Measurements from ENCODE around the gene HLA-A.

Gene HLA-A

DNA sequence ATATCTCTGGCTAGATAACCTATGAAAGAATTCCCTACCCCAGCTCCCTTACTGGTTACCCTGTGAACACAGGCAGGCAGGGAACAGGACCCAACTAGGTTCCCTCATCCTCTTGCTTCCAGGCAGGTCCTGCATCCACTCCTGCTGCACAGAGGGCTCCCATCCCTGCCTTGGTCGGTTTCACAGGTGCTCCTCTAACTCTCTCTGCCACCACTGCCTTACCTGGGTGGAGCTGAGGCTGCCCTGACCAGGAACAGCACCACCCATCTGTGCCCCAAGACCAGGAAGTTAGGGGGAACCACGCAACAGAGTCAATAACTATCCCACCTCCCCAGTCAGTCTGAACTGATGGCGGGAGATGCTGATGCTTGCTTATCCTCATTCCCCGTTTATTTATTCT lies 37.0 kb upstream of the HLA-A start:
- no peak overlapping the region for H3K27ac ChIP-seq (replicated peaks)
- no peak overlapping the region for H3K4me3 ChIP-seq (replicated peaks; ENCODE audit: insufficient read depth, low read length)
- no peak for TF ChIP-seq GABPA (IDR thresholded peaks at IDR 0.05; ENCODE audit: low read depth)
- TF ChIP-seq, protein P1, sequence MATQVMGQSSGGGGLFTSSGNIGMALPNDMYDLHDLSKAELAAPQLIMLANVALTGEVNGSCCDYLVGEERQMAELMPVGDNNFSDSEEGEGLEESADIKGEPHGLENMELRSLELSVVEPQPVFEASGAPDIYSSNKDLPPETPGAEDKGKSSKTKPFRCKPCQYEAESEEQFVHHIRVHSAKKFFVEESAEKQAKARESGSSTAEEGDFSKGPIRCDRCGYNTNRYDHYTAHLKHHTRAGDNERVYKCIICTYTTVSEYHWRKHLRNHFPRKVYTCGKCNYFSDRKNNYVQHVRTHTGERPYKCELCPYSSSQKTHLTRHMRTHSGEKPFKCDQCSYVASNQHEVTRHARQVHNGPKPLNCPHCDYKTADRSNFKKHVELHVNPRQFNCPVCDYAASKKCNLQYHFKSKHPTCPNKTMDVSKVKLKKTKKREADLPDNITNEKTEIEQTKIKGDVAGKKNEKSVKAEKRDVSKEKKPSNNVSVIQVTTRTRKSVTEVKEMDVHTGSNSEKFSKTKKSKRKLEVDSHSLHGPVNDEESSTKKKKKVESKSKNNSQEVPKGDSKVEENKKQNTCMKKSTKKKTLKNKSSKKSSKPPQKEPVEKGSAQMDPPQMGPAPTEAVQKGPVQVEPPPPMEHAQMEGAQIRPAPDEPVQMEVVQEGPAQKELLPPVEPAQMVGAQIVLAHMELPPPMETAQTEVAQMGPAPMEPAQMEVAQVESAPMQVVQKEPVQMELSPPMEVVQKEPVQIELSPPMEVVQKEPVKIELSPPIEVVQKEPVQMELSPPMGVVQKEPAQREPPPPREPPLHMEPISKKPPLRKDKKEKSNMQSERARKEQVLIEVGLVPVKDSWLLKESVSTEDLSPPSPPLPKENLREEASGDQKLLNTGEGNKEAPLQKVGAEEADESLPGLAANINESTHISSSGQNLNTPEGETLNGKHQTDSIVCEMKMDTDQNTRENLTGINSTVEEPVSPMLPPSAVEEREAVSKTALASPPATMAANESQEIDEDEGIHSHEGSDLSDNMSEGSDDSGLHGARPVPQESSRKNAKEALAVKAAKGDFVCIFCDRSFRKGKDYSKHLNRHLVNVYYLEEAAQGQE (IDR thresholded peaks at IDR 0.05; ENCODE audit: insufficient replicate concordance, low read depth) = no peak
- TF ChIP-seq, protein P2, sequence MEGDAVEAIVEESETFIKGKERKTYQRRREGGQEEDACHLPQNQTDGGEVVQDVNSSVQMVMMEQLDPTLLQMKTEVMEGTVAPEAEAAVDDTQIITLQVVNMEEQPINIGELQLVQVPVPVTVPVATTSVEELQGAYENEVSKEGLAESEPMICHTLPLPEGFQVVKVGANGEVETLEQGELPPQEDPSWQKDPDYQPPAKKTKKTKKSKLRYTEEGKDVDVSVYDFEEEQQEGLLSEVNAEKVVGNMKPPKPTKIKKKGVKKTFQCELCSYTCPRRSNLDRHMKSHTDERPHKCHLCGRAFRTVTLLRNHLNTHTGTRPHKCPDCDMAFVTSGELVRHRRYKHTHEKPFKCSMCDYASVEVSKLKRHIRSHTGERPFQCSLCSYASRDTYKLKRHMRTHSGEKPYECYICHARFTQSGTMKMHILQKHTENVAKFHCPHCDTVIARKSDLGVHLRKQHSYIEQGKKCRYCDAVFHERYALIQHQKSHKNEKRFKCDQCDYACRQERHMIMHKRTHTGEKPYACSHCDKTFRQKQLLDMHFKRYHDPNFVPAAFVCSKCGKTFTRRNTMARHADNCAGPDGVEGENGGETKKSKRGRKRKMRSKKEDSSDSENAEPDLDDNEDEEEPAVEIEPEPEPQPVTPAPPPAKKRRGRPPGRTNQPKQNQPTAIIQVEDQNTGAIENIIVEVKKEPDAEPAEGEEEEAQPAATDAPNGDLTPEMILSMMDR (IDR thresholded peaks at IDR 0.05; ENCODE audit: insufficient read depth, low read length) = no peak
- no peak for TF ChIP-seq POLR2AphosphoS5 (IDR thresholded peaks at IDR 0.05; ENCODE audit: low read depth)
- no peak for TF ChIP-seq SPI1 (IDR thresholded peaks at IDR 0.05; ENCODE audit: borderline replicate concordance, low read depth)
- no peak for DNase-seq (ENCODE audit: low read depth in 1 of 2, low spot score in 1 of 2)
- H3K27me3 ChIP-seq (ENCODE audit: insufficient read depth, poor library complexity, severe bottlenecking) = no peaks in the 10 kb centered on the region

DNA sequence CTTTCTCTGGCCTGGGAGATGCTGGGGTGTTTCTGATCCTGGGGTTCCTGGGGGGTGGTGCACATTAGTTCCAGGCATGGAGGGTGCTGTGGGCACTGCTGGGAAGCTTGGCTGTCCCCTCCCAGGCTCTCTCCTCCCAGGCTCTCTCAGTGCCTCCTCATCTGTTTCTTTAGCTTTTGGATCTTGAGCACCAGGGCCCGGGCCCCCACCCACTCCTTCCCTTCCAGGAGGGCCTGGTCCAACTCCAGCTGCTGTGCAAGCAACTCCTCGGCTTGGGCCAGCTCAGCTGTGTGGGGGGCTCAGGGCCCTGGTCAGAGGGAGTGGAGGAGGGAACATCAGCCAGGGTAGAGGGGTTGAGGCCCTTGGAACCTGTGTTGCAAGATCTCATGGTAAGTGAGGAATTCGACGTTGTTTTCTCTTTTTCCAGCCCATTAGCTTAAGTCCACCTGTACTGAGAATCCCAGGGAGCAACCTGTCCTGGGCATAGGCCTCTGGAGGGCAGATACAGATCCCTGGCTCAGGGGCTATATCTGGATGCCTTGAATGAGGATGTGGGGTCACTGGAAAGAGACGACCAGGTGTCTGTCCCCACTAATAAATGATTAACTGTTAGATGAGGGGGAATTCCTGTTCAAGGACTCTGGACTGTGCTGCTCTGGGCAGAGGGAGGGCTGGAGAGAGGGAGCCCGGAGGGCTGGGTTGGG lies 34.5 kb upstream of the HLA-A start:
- Histone ChIP-seq H3K4me3 (replicated peaks; ENCODE audit: insufficient read depth, low read length) (no peak overlapping the region), H3K27me3 (ENCODE audit: insufficient read depth, poor library complexity, severe bottlenecking) (no peaks in the 10 kb centered on the region), H3K27ac (replicated peaks) (no peak overlapping the region)
- TF ChIP-seq POLR2AphosphoS5 (IDR thresholded peaks at IDR 0.05; ENCODE audit: low read depth) (no peak), GABPA (IDR thresholded peaks at IDR 0.05; ENCODE audit: low read depth) (no peak), SPI1 (IDR thresholded peaks at IDR 0.05; ENCODE audit: borderline replicate concordance, low read depth) (no peak)
- TF ChIP-seq, protein P2 (IDR thresholded peaks at IDR 0.05; ENCODE audit: insufficient read depth, low read length) = no peak
- TF ChIP-seq, protein P1 (IDR thresholded peaks at IDR 0.05; ENCODE audit: insufficient replicate concordance, low read depth) = no peak
- DNase-seq (ENCODE audit: low read depth in 1 of 2, low spot score in 1 of 2) = no peak

DNA sequence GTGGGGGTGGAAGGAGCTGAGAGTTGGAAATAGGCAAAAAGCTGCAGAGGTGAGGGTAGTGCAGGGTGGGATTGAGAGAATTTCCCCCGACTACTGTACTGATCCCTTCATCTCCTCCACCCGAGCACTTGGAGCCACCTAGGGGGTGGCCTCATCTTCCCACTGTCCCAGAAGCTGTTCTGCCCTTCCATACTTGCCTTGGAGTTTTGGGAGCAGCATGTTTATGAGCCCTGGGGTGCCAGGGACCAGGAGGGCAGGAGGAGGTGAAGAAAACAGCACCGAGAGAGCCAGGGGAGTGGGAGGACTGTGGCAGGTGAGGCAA lies 34.0 kb upstream of the HLA-A start:
- H3K4me3 ChIP-seq (replicated peaks; ENCODE audit: insufficient read depth, low read length) = no peak overlapping the region
- no peak for TF ChIP-seq SPI1 (IDR thresholded peaks at IDR 0.05; ENCODE audit: borderline replicate concordance, low read depth)
- no peak for TF ChIP-seq POLR2AphosphoS5 (IDR thresholded peaks at IDR 0.05; ENCODE audit: low read depth)
- TF ChIP-seq GABPA (IDR thresholded peaks at IDR 0.05; ENCODE audit: low read depth) = no peak
- TF ChIP-seq, protein P2 (IDR thresholded peaks at IDR 0.05; ENCODE audit: insufficient read depth, low read length) = no peak
- TF ChIP-seq, protein P1 (IDR thresholded peaks at IDR 0.05; ENCODE audit: insufficient replicate concordance, low read depth) = no peak

More for the DNA sequence above, 34.0 kb upstream of the HLA-A start:
- DNase-seq (ENCODE audit: low read depth in 1 of 2, low spot score in 1 of 2) = no peak
- no peak overlapping the region for H3K27ac ChIP-seq (replicated peaks)
- no peaks in the 10 kb centered on the region for H3K27me3 ChIP-seq (ENCODE audit: insufficient read depth, poor library complexity, severe bottlenecking)
